Panc1 (cell line): ENCODE data around the gene KRT75. TPM values are rescaled to one million over a fixed set of nuclear protein-coding genes. Genes with fewer than 3 reads are reported as not detected.

Experiments used
- ATAC-seq: fragments of 200-7000 bp; cut with Tn5 transposase; 2 replicates; pipeline ENCODE4 v1.9.1; 2020; ENCODE audit warnings: mild to moderate bottlenecking, moderate library complexity
- BruUV-seq: library from RNA; stranded (reverse); fragments of 400-500 nt; replicated peaks from 2 replicates; lab custom pipeline; 2021; lab: Mats Ljungman, UMichigan
- CTCF ChIA-PET: fragments of 300-600 bp; sonication (Branson Sonifier 250); formaldehyde crosslinking; loops from one replicate; lab custom pipeline; 2022; ENCODE audit warnings: antibody characterized with exemption; lab: Charles Lee
- POLR2A ChIA-PET: fragments of 300-600 bp; sonication (Branson Sonifier 250); formaldehyde crosslinking; loops from one replicate; lab custom pipeline; 2022; ENCODE audit warnings: antibody characterized with exemption; lab: Charles Lee
- DNase-seq: peaks from one replicate; pipeline ENCODE4 v3.0.0-alpha.2; 2010; ENCODE audit warnings: low read depth, low spot score
- H3K27ac ChIP-seq: 2 replicates; pipeline ENCODE4 v1.5.1; 2011; ENCODE audit warnings: mild to moderate bottlenecking, low read length, inconsistent platforms
- H3K27me3 ChIP-seq: fragments of 200-500 bp; sonication (Bioruptor generic); 2 replicates; pipeline ENCODE4 v1.6.0; 2014; ENCODE audit warnings: low read length, inconsistent platforms; ENCODE audit not compliant: control insufficient read depth, insufficient read depth
- H3K36me3 ChIP-seq: fragments of 200-500 bp; sonication (Bioruptor generic); 2 replicates; pipeline ENCODE4 v1.5.1; 2014; ENCODE audit warnings: inconsistent platforms, mild to moderate bottlenecking, low read length, moderate library complexity; ENCODE audit not compliant: control insufficient read depth, insufficient read depth
- H3K4me1 ChIP-seq: 2 replicates; pipeline ENCODE4 v1.5.1; 2011; ENCODE audit warnings: inconsistent platforms, mild to moderate bottlenecking, low read length, moderate library complexity; ENCODE audit not compliant: control insufficient read depth, insufficient read depth
- H3K4me3 ChIP-seq, 2 experiments: 2 replicates each; pipeline ENCODE4 v1.5.1; 2011 to 2012; ENCODE audit warnings: low read depth in 2 of 2, low read length in 2 of 2, mild to moderate bottlenecking in 2 of 2, inconsistent platforms in 1 of 2, moderate library complexity in 1 of 2
- H3K9me3 ChIP-seq: fragments of 200-500 bp; sonication (Bioruptor generic); 2 replicates; pipeline ENCODE4 v1.5.1; 2014; ENCODE audit warnings: low read depth, mild to moderate bottlenecking, inconsistent platforms, low read length, moderate library complexity; ENCODE audit not compliant: control insufficient read depth, insufficient read depth
- CTCF ChIP-seq: fragments of 450-650 bp; IDR thresholded peaks from 2 replicates; pipeline ENCODE4 v1.5.1; 2017; ENCODE audit warnings: mild to moderate bottlenecking
- POLR2AphosphoS5 ChIP-seq: IDR thresholded peaks from 2 replicates; pipeline ENCODE4 v1.6.1; 2012; ENCODE audit warnings: mild to moderate bottlenecking, low read depth, low read length, moderate library complexity
- REST ChIP-seq, 2 experiments: IDR thresholded peaks; 2 replicates each; pipeline ENCODE4 v1.6.1; 2011 to 2012; ENCODE audit warnings: low read depth in 2 of 2, control low read depth in 1 of 2, low read length in 1 of 2, mild to moderate bottlenecking in 1 of 2, moderate library complexity in 1 of 2; ENCODE audit not compliant: insufficient read depth in 1 of 2
- SIN3A ChIP-seq: IDR thresholded peaks from 2 replicates; pipeline ENCODE4 v1.6.1; 2012; ENCODE audit warnings: low read depth, mild to moderate bottlenecking, low read length, moderate library complexity, borderline replicate concordance; ENCODE audit not compliant: insufficient read depth
- TCF7L2 ChIP-seq: IDR thresholded peaks from 2 replicates; pipeline ENCODE4 v1.6.1; 2011; ENCODE audit warnings: mild to moderate bottlenecking, low read depth, low read length, inconsistent platforms
- in situ Hi-C: cut with HindIII; loops from 2 replicates; pipeline ENCODE4 v1.10.0; 2016; ENCODE audit warnings: low sequenced_read_pairs, low pct_unique_long_range_greater_than_20kb
- intact Hi-C: fragments of 100-400 bp; cut with micrococcal nuclease; formaldehyde crosslinking; loops from one replicate; pipeline ENCODE4 v1.10.0; 2022; ENCODE audit not compliant: unreplicated experiment
- total RNA-seq: library from RNA; stranded (reverse); gene quantifications from one replicate; pipeline ENCODE4 v1.2.1, GENCODE V29; 2021; ENCODE audit not compliant: unreplicated experiment

Gene KRT75
- total RNA-seq, 1 experiment from 2014 or later, result 0.15 TPM

GRCh38 chr12:52425466-52425865 lies 8.7 kb downstream of the KRT75 start:
- TF ChIP-seq TCF7L2 (no peak), REST (IDR thresholded peaks at IDR 0.05; ENCODE audit: insufficient read depth in 1 of 2, low read depth in 2 of 2, low read length in 1 of 2) (no peak), POLR2AphosphoS5 (no peak), CTCF (no peak), SIN3A (no peak)
- H3K27me3 ChIP-seq, result peaks cover 8% of the 10 kb centered on the region
- no peaks in the 10 kb centered on the region for H3K36me3 ChIP-seq
- H3K9me3 ChIP-seq, result no peaks in the 10 kb centered on the region
- ATAC-seq (no peak), DNase-seq (no peak)
- H3K27ac ChIP-seq, result no peak overlapping the region
- H3K4me3 ChIP-seq, result no peak overlapping the region
- in situ Hi-C loops, result no loop called here
- ChIA-PET CTCF (no interaction called here), POLR2A (no interaction called here)
- H3K4me1 ChIP-seq, result no peaks in the 10 kb centered on the region
- intact Hi-C loops, result no loop called here
- BruUV-seq, result no TSS peak

- ChIA-PET POLR2A (no interaction called here), CTCF (interaction anchor here (0.6 kb wide), 1 partner anchor 16 kb away, joined by 4 read pairs; no protein-coding TSS in a partner anchor)
- Histone ChIP-seq H3K4me1 (no peaks in the 10 kb centered on the region), H3K27me3 (no peaks in the 10 kb centered on the region), H3K9me3 (no peaks in the 10 kb centered on the region), H3K27ac (no peak overlapping the region), H3K4me3 (no peak overlapping the region), H3K36me3 (no peaks in the 10 kb centered on the region)
- intact Hi-C loops (no loop called here), in situ Hi-C loops (no loop called here)
- ATAC-seq (0 out of 2 replicates have a peak, but pooled peaks have one; percentile 31), DNase-seq (no peak)
- no peak for TF ChIP-seq TCF7L2
- no TSS peak for BruUV-seq
Measured at GRCh38 chr12:52423661-52424500, 10.3 kb downstream of the KRT75 start.

- Histone ChIP-seq H3K36me3 (no peaks in the 10 kb centered on the region), H3K9me3 (no peaks in the 10 kb centered on the region), H3K27ac (no peak overlapping the region), H3K4me1 (no peaks in the 10 kb centered on the region), H3K4me3 (no peak overlapping the region), H3K27me3 (no peaks in the 10 kb centered on the region)
- intact Hi-C loops, result no loop called here
- in situ Hi-C loops, result no loop called here
- POLR2A ChIA-PET, result no interaction called here
- BruUV-seq, result no TSS peak
- ATAC-seq (no peak), DNase-seq (no peak)
- no peak for TF ChIP-seq SIN3A
- no peak for TF ChIP-seq CTCF
- no peak for TF ChIP-seq REST (IDR thresholded peaks at IDR 0.05; ENCODE audit: insufficient read depth in 1 of 2, low read depth in 2 of 2, low read length in 1 of 2)
- no peak for TF ChIP-seq TCF7L2
- TF ChIP-seq POLR2AphosphoS5, result no peak
- CTCF ChIA-PET, result no interaction called here
Measured at GRCh38 chr12:52423035-52423434, 11.1 kb downstream of the KRT75 start.
